ENCODE results near the gene ABHD16B. TPM values are rescaled to one million over a fixed set of nuclear protein-coding genes. Genes with fewer than 3 reads are reported as not detected.

ABHD16B gene
- total and polyA plus RNA-seq, 2 experiments from 2014 or later = not detected

DNA sequence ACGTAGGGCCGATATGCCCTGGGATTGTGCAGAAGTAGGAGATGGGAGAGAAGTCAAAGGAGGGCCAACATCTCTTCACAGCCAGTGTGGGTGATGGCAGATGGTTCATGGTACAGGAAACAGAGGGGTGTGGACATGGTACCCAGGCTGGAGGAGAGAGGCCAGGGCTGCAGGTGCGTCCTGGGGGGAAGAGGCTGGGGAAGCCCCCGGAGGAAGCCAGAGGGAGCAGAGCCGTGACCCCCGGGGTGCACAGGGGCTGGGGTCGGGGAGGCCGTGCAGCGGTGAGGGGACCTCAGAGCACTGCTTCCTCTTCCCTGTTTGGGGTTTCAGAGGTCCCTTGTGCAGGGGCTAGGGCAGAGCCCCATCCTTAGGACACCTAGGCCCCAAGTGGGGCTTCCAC, 19.0 kb upstream of the ABHD16B start (continued):
- TF ChIP-seq, protein P1, sequence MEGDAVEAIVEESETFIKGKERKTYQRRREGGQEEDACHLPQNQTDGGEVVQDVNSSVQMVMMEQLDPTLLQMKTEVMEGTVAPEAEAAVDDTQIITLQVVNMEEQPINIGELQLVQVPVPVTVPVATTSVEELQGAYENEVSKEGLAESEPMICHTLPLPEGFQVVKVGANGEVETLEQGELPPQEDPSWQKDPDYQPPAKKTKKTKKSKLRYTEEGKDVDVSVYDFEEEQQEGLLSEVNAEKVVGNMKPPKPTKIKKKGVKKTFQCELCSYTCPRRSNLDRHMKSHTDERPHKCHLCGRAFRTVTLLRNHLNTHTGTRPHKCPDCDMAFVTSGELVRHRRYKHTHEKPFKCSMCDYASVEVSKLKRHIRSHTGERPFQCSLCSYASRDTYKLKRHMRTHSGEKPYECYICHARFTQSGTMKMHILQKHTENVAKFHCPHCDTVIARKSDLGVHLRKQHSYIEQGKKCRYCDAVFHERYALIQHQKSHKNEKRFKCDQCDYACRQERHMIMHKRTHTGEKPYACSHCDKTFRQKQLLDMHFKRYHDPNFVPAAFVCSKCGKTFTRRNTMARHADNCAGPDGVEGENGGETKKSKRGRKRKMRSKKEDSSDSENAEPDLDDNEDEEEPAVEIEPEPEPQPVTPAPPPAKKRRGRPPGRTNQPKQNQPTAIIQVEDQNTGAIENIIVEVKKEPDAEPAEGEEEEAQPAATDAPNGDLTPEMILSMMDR (conservative IDR thresholded peaks at IDR 0.05; ENCODE audit: low read depth in 2 of 2) = no peak
- no peak for TF ChIP-seq JUNB (IDR thresholded peaks at IDR 0.05; ENCODE audit: unreplicated experiment)

DNA sequence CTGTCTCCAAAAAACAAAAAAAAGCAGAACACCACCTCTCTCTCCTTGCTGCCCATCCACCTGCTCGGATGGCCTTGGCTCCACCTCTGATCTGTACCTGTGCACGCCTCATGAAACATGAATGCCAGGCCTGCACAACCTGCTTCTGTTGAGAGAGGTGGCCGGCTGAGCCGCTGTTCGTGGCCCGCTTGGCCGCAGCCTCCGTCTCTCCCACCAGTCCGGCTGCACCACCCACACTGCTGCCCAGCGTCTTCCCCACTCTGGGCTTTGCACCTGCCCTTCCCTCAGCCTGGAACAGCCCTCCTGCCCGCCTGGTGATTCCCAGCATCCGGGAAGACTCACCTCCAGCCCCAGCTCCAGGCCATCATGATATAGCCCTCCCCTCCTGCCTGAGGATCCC, 18.1 kb upstream of the ABHD16B start:
- no peak overlapping the region for H3K4me3 Mint-ChIP-seq
- no peak for TF ChIP-seq EZH2phosphoT487 (IDR thresholded peaks at IDR 0.05; ENCODE audit: unreplicated experiment)
- TF ChIP-seq, protein P2, sequence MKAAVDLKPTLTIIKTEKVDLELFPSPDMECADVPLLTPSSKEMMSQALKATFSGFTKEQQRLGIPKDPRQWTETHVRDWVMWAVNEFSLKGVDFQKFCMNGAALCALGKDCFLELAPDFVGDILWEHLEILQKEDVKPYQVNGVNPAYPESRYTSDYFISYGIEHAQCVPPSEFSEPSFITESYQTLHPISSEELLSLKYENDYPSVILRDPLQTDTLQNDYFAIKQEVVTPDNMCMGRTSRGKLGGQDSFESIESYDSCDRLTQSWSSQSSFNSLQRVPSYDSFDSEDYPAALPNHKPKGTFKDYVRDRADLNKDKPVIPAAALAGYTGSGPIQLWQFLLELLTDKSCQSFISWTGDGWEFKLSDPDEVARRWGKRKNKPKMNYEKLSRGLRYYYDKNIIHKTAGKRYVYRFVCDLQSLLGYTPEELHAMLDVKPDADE (IDR thresholded peaks at IDR 0.05) = no peak
- TF ChIP-seq CREB1 (CRISPR knock-in tag; IDR thresholded peaks at IDR 0.05; ENCODE audit: low read depth) = no peak
- no peak for TF ChIP-seq STAT1 (IDR thresholded peaks at IDR 0.05; ENCODE audit: unreplicated experiment)
- TF ChIP-seq JUNB (IDR thresholded peaks at IDR 0.05; ENCODE audit: unreplicated experiment) = no peak
- TF ChIP-seq POLR2AphosphoS5 (IDR thresholded peaks at IDR 0.05; ENCODE audit: low read depth) = no peak
- TF ChIP-seq NANOG (IDR thresholded peaks at IDR 0.05; ENCODE audit: borderline replicate concordance) = no peak
- TF ChIP-seq, protein P1 (conservative IDR thresholded peaks at IDR 0.05; ENCODE audit: low read depth in 2 of 2) = no peak
- no peak for TF ChIP-seq ZNF114 (CRISPR knock-in tag; IDR thresholded peaks at IDR 0.05)
- TF ChIP-seq, protein P3, sequence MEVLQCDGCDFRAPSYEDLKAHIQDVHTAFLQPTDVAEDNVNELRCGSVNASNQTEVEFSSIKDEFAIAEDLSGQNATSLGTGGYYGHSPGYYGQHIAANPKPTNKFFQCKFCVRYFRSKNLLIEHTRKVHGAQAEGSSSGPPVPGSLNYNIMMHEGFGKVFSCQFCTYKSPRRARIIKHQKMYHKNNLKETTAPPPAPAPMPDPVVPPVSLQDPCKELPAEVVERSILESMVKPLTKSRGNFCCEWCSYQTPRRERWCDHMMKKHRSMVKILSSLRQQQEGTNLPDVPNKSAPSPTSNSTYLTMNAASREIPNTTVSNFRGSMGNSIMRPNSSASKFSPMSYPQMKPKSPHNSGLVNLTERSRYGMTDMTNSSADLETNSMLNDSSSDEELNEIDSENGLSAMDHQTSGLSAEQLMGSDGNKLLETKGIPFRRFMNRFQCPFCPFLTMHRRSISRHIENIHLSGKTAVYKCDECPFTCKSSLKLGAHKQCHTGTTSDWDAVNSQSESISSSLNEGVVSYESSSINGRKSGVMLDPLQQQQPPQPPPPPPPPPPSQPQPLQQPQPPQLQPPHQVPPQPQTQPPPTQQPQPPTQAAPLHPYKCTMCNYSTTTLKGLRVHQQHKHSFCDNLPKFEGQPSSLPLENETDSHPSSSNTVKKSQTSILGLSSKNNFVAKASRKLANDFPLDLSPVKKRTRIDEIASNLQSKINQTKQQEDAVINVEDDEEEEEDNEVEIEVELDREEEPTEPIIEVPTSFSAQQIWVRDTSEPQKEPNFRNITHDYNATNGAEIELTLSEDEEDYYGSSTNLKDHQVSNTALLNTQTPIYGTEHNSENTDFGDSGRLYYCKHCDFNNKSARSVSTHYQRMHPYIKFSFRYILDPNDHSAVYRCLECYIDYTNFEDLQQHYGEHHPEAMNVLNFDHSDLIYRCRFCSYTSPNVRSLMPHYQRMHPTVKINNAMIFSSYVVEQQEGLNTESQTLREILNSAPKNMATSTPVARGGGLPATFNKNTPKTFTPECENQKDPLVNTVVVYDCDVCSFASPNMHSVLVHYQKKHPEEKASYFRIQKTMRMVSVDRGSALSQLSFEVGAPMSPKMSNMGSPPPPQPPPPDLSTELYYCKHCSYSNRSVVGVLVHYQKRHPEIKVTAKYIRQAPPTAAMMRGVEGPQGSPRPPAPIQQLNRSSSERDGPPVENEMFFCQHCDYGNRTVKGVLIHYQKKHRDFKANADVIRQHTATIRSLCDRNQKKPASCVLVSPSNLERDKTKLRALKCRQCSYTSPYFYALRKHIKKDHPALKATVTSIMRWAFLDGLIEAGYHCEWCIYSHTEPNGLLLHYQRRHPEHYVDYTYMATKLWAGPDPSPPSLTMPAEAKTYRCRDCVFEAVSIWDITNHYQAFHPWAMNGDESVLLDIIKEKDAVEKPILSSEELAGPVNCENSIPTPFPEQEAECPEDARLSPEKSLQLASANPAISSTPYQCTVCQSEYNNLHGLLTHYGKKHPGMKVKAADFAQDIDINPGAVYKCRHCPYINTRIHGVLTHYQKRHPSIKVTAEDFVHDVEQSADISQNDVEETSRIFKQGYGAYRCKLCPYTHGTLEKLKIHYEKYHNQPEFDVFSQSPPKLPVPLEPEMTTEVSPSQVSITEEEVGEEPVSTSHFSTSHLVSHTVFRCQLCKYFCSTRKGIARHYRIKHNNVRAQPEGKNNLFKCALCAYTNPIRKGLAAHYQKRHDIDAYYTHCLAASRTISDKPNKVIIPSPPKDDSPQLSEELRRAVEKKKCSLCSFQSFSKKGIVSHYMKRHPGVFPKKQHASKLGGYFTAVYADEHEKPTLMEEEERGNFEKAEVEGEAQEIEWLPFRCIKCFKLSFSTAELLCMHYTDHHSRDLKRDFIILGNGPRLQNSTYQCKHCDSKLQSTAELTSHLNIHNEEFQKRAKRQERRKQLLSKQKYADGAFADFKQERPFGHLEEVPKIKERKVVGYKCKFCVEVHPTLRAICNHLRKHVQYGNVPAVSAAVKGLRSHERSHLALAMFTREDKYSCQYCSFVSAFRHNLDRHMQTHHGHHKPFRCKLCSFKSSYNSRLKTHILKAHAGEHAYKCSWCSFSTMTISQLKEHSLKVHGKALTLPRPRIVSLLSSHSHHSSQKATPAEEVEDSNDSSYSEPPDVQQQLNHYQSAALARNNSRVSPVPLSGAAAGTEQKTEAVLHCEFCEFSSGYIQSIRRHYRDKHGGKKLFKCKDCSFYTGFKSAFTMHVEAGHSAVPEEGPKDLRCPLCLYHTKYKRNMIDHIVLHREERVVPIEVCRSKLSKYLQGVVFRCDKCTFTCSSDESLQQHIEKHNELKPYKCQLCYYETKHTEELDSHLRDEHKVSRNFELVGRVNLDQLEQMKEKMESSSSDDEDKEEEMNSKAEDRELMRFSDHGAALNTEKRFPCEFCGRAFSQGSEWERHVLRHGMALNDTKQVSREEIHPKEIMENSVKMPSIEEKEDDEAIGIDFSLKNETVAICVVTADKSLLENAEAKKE (CRISPR knock-in tag; IDR thresholded peaks at IDR 0.05) = no peak
- no peak for TF ChIP-seq EZH2 (IDR thresholded peaks at IDR 0.05; ENCODE audit: low read depth, unreplicated experiment)
- TF ChIP-seq ZNF331 (CRISPR knock-in tag; IDR thresholded peaks at IDR 0.05; ENCODE audit: low read depth) = no peak

More for the DNA sequence above, 18.1 kb upstream of the ABHD16B start:
- Mint-ChIP-seq H3K27me3 (ENCODE audit: insufficient read depth, low read depth, poor library complexity) (peaks cover 12% of the 10 kb centered on the region), H3K9me3 (no peaks in the 10 kb centered on the region), H3K27ac (no peak overlapping the region), H3K4me1 (peaks cover 17% of the 10 kb centered on the region), H3K36me3 (ENCODE audit: low read depth) (no peaks in the 10 kb centered on the region)
- Histone ChIP-seq H3K79me2 (replicated peaks; ENCODE audit: insufficient read depth) (no peaks in the 10 kb centered on the region), H3F3A (replicated peaks; ENCODE audit: low read depth) (peaks cover 16% of the 10 kb centered on the region), H4K20me1 (replicated peaks; ENCODE audit: insufficient read depth) (no peaks in the 10 kb centered on the region), H2AFZ (no peak overlapping the region), H3K36me3 (ENCODE audit: insufficient read depth) (no peaks in the 10 kb centered on the region), H3K27ac (ENCODE audit: low read depth) (no peak overlapping the region), H3K4me1 (ENCODE audit: insufficient read depth) (peaks cover 28% of the 10 kb centered on the region), H3K9me2 (ENCODE audit: insufficient read depth) (no peaks in the 10 kb centered on the region), H3K4me2 (no peak overlapping the region), H3K4me3 (no peak overlapping the region), H3K27me3 (ENCODE audit: insufficient read depth) (no peaks in the 10 kb centered on the region)
- ATAC-seq = no peak
- no peak for DNase-seq (ENCODE audit: low spot score)
